ENCODE results near the gene MYL12A. TPM values are rescaled to one million over a fixed set of nuclear protein-coding genes. Genes with fewer than 3 reads are reported as not detected.
"Not testable (repeated sequence)": the region's sequence is repeated elsewhere in the genome, so short reads cannot be mapped to it uniquely, and the experiment has no call there.

The MYL12A gene
- total RNA-seq, 1 experiment from 2014 or later = 1,097 TPM

GRCh38 chr18:3269241-3269913 lies 21.8 kb downstream of the MYL12A start:
- in situ Hi-C loops (cut with HindIII; ENCODE audit: low sequenced_read_pairs) = no loop called here

GRCh38 chr18:3269914-3270299 lies 22.3 kb downstream of the MYL12A start:
- DNase-seq (ENCODE audit: low spot score) = no peak
- in situ Hi-C loops (cut with HindIII; ENCODE audit: low sequenced_read_pairs) = no loop called here

More at GRCh38 chr18:3269241-3269913, 21.8 kb downstream of the MYL12A start:
- DNase-seq (ENCODE audit: low spot score) = no peak

GRCh38 chr18:3273042-3273441 lies 25.4 kb downstream of the MYL12A start:
- in situ Hi-C loops (cut with HindIII; ENCODE audit: low sequenced_read_pairs) = no loop called here
- no peak for DNase-seq (ENCODE audit: low spot score)

GRCh38 chr18:3277643-3278213 lies 30.1 kb downstream of the MYL12A start:
- not testable (repeated sequence) for DNase-seq (ENCODE audit: low spot score)

GRCh38 chr18:3279201-3280185 lies 31.9 kb downstream of the MYL12A start:
- in situ Hi-C loops (cut with HindIII; ENCODE audit: low sequenced_read_pairs) = no loop called here
- DNase-seq (ENCODE audit: low spot score) = no peak

More at GRCh38 chr18:3277643-3278213, 30.1 kb downstream of the MYL12A start:
- in situ Hi-C loops (cut with HindIII; ENCODE audit: low sequenced_read_pairs) = not testable (repeated sequence)

- in situ Hi-C loops (cut with HindIII; ENCODE audit: low sequenced_read_pairs) = no loop called here
- DNase-seq (ENCODE audit: low spot score) = peak; percentile 88
Observed at GRCh38 chr18:3281456-3282400, 34.1 kb downstream of the MYL12A start.

- no peak for DNase-seq (ENCODE audit: low spot score)
- in situ Hi-C loops (cut with HindIII; ENCODE audit: low sequenced_read_pairs) = no loop called here
Observed at GRCh38 chr18:3283253-3283863, 35.8 kb downstream of the MYL12A start.

GRCh38 chr18:3283908-3284307 lies 36.3 kb downstream of the MYL12A start:
- in situ Hi-C loops (cut with HindIII; ENCODE audit: low sequenced_read_pairs) = no loop called here
- peak; percentile 95 for DNase-seq (ENCODE audit: low spot score)

- in situ Hi-C loops (cut with HindIII; ENCODE audit: low sequenced_read_pairs) = no loop called here
- DNase-seq (ENCODE audit: low spot score) = no peak
Observed at GRCh38 chr18:3284501-3284900, 36.9 kb downstream of the MYL12A start.

GRCh38 chr18:3286159-3286558 lies 38.6 kb downstream of the MYL12A start:
- in situ Hi-C loops (cut with HindIII; ENCODE audit: low sequenced_read_pairs) = no loop called here

GRCh38 chr18:3293196-3293951 lies 45.8 kb downstream of the MYL12A start:
- DNase-seq (ENCODE audit: low spot score) = no peak
- in situ Hi-C loops (cut with HindIII; ENCODE audit: low sequenced_read_pairs) = no loop called here

More at GRCh38 chr18:3286159-3286558, 38.6 kb downstream of the MYL12A start:
- DNase-seq (ENCODE audit: low spot score) = no peak

GRCh38 chr18:3294435-3295080 lies 47.0 kb downstream of the MYL12A start:
- in situ Hi-C loops (cut with HindIII; ENCODE audit: low sequenced_read_pairs) = no loop called here
- no peak for DNase-seq (ENCODE audit: low spot score)

- in situ Hi-C loops (cut with HindIII; ENCODE audit: low sequenced_read_pairs) = no loop called here
- DNase-seq (ENCODE audit: low spot score) = peak; percentile 66
Observed at GRCh38 chr18:3297025-3297984, 49.7 kb downstream of the MYL12A start.

- in situ Hi-C loops (cut with HindIII; ENCODE audit: low sequenced_read_pairs) = no loop called here
Observed at GRCh38 chr18:3304832-3305231, 57.2 kb downstream of the MYL12A start.

GRCh38 chr18:3305354-3305762 lies 57.8 kb downstream of the MYL12A start:
- in situ Hi-C loops (cut with HindIII; ENCODE audit: low sequenced_read_pairs) = no loop called here

More at GRCh38 chr18:3304832-3305231, 57.2 kb downstream of the MYL12A start:
- DNase-seq (ENCODE audit: low spot score) = no peak

More at GRCh38 chr18:3305354-3305762, 57.8 kb downstream of the MYL12A start:
- peak; percentile 23 for DNase-seq (ENCODE audit: low spot score)

Measured in G401 (cell line).